Activated CD8-positive, alpha-beta memory T cell treated with anti-CD3 and anti-CD28 coated beads, Interleukin-2, amount 50 U/mL, for 1 hour (primary cell): Measurements from ENCODE around the gene GUSB.
A peak's percentile ranks its signal among the peaks of the same experiment; 100 is the strongest.
"Not testable (repeated sequence)": the region's sequence is repeated elsewhere in the genome, so short reads cannot be mapped to it uniquely, and the experiment has no call there.

Source experiments
- DNase-seq: peaks from one replicate; pipeline ENCODE4 v3.0.0-alpha.2; 2020; ENCODE audit errors: extremely low read depth

Gene GUSB

DNA sequence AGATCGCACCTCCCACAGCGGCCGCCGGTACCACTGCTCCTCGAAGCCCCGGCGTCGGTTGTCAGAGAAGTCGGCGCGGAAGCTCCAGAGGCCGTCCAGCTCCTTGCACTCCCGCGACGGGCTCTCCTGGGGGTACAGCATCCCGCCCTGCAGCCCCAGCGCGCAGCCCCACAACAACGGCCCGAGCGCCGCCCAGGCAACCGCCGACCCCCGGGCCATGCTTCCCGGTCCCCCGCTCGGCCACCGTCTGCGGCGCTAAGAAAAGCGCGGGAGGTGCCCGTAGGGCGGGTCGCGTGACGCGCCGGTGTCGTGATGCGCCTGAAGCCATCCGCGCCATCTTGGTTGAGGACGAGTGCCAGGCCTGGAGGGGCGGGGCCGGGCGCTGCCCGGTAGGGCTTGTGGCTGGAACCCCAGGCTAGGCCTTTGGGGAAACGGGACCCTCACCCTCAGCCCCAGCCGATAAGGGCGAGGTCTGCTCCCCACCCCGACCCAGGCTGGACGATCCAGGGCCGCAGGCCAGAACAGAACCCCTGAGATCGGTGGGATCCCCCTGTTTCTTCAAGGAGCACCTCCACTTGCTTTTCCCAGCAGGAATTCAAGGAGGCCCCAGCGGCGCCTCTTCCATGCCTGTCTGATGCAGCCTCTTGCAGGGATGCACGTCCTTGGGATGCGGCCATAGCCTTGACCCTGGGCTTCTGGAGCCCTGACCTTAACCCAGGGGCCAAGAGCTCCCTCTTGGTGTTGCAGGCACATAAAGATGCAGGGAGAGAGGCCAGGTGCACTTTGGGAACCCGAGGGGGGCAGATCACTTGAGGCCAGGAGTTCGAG lies at the start of gene GUSB:
Gene GUSB (minus strand): TSS at position 249 of the 828 bp plus-strand sequence. CDS start 30 bp downstream, at position 219.
- DNase-seq: peak; percentile 63

DNA sequence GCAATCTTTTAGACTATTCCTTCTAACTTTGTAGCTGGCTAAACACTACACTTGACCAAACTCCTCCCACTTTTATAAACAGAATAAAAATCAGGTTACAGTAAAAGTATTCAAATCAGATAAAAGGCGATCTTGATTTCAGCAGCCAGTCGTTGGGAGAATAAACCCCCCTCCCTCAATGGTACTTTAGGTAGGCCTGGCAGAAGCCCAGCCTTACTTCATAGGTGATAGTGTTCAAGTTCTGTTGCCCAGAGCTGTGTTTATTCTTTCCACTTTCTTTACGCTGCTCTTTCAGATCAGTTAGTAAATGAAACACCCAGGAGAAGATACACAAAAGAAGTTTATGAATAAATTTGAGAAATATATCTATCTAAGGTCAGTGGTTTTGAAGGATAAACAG lies 46.3 kb upstream of the GUSB start:
- DNase-seq: not testable (repeated sequence)

DNA sequence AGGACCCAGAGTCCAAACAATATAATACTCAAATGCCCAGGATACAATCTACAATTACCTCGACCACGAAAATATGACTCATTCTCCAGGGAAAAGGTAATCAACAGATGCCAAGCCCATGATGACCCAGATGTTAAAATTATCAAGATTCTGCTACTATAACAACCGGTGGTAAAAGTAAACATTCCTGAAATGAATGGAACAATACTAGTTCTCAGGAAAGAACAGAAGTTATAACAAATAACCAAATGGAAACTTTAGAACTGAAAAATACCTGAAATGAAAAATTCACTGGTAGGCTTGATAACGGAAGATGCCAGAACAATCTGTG lies 34.1 kb upstream of the GUSB start:
- DNase-seq: no peak

DNA sequence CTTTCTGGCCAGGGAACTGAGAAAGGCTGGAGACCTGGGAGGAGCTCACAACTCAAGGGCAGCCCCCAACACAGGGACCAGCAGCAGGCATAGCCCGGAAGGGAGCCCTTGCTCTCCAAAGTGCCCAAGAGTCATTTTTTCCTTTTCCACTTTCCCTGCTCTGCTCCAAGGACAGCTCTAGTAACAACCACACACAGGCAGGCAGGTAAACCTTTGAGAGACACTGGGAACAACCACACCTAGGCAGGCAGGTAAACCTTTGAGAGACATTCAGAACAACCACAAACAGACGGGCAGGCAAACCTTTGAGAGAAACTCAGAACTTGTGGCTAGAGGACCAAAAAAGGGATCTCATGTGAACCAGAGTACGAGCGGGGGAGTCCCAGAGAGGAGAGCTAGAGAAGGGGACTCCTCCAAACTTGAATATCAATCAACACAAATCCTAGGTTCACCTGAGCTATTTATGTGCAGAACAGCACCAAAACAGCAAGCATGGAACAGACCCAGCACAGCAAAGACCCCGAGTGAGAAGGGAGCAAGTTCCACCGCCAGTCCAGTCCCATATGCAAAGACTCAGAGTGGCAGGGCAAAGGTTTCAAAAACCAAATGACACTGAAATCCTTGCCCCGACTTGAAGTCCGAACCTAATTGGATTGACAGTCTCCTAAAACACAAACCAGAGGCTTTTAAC lies 33.6 kb upstream of the GUSB start:
- no peak for DNase-seq

DNA sequence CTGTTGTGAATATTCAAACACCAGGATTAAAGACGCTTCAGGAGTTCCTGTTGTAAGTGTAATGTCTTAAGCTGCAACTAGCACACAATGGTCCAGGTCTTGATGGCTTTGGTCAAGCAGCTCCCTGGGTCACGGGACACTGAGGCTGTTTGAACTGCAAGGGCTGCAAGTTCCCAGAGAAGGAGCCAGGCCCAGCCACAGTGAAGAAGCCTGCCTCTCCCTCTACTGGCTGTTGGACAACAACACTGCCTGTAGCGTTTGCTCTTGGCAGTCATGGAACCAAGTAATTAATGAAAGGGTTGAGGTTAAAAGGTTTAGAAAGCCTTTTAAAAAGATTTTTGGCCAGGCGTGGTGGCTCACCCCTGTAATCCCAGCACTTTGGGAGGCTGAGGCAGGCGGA lies 31.9 kb upstream of the GUSB start:
- no peak for DNase-seq

DNA sequence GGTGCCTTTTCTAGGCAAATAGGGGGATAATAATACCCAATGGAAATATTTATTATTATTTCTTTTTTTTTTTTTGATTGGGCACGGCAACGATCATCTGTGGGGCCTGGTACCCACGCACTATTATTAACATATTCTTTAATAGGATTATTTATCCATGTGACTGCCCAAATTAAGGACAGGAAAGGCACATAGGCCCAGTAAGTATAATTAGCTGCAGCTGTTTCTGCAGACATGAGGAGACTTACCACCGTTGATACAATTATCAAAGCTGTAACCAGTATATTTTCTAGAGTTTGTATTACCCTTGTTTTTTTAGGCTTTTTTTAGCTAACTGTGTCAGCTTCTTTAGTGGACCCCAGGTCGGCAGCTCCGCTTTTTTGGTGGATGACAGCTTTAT lies 25.2 kb upstream of the GUSB start:
- DNase-seq: no peak

DNA sequence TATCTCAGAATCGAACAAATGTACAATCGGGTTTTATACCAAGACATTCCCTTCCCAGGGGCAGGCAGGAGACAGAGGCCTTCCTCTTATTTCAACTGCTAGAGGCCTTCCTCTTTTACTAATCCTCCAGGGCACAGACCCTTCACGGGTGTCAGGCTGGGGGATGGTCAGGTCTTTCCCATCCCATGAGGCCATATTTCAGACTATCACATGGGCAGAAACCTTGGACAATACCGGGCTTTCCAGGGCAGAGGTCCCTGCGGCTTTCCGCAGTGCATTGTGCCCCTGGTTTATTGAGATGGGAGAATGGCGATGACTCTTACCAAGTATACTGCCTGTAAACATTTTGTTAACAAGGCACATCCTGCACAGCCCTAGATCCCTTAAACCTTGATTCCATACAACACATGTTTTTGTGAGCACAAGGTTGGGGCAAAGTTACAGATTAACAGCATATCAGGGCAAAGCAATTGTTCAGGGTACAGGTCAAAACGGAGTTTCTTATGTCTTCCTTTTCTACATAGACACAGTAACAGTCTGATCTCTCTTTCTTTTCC lies 23.2 kb upstream of the GUSB start:
- DNase-seq: not testable (repeated sequence)

DNA sequence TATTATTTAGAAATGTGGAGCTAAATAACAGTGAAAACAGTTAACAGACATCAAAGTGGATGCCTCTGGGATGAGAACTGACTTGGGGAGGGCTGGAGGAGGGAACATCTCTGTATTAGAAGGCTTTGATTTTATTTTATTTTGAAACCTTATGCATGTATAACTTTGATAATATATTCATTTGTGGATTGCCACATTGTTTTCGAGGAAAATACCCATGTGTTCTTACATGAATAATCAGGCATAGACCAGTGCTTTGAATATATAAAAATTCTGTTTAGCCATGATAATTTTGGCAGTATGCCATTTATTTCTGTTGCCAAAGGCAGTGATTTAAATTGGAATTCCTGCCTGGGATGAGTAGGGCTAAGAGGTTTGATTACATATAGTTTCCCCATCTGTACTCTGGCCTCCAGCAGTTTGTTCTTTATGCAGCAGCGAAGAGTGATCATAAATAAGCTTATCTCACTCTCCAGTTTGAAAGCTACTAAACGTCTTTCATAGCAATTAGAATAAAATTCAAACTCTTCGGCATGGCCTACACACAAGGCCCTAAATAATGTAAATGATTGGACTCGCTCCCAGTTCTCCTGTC lies 18.9 kb upstream of the GUSB start:
- not testable (repeated sequence) for DNase-seq

DNA sequence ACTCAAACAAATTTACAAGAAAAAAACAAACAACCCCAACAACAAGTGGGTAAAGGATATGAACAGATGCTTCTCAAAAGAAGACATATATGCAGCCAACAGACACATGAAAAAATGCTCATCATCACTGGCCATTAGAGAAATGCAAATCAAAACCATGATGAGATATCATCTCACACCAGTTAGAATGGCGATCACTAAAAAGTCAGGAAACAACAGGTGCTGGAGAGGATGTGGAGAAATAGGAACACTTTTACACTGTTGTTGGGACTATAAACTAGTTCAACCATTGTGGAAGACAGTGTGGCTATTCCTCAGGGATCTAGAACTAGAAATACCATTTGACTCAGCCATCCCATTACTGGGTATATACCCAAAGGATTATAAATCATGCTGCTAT lies 13.0 kb upstream of the GUSB start:
- DNase-seq: not testable (repeated sequence)

DNA sequence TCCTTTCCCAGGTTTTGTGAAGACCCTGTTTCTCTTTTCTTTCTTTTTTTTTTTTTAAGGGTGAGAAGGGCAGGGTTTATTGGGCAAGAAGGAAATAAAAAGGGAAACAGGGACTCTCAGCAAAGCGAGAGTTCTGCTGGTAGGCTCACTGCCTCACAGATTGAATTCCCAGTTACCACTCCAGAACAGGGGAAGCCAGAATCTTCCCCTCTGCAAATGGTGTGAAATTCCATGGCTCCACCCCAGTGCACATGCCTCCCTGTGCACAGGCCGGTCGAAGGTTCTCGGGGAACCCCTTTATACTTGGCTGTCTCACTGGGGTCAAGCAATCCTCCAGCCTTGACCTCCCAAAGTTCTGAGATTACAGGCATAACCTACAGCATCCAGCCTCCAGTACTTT lies 10.5 kb upstream of the GUSB start:
- no peak for DNase-seq

DNA sequence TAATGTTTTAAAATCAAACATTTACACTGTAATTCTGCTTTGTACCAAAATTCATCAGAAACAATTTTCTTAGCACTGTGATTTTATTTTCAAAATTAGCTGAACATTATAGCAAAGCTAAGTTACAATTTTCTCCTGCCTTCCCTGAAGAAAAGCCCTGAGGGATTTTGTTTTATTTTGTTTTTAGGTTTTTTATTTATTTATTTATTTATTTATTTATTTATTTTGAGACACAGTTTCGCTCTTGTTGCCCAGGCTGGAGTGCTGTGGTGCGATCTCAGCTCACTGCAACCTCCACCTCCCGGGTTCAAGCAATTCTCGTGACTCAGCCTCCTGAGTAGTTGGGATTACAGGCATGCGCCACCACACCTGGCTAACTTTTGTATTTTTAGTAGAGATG lies 9.8 kb upstream of the GUSB start:
- not testable (repeated sequence) for DNase-seq

DNA sequence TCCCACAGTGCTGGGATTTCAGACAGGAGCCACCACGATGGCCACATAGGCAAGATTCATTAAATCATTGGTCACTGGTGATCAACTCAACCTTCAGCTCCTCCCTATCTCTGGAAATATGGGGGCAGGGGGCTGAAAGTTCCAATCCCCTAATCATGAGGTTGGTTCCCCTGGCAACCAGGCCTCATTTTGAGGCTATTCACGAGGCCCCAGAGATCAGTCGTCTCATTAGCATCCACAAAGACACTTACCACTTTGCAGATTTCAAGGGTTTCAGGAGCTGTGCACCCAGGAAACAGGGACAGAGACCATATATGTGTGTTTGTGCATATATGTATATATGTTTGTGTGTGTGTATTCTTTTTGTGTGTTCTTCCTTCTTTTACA lies 7.7 kb upstream of the GUSB start:
- no peak for DNase-seq

DNA sequence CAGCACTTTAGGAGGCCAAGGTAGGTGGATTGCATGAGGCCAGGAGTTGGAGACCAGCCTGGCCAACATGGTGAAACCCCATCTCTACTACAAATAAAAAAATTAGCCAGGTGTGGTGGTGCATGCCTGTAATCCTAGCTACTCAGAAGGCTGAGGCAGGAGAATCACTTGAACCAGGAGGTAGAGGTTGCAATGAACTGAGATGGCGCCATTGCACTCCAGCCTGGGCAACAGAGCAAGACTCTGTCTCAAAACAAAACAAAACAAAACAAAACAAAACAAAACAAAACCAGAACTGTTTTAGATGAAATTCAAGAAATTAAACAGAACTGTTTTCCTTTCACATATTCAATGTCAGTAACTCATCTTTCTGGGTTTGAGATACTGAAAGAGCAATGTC lies 6.5 kb upstream of the GUSB start:
- not testable (repeated sequence) for DNase-seq

DNA sequence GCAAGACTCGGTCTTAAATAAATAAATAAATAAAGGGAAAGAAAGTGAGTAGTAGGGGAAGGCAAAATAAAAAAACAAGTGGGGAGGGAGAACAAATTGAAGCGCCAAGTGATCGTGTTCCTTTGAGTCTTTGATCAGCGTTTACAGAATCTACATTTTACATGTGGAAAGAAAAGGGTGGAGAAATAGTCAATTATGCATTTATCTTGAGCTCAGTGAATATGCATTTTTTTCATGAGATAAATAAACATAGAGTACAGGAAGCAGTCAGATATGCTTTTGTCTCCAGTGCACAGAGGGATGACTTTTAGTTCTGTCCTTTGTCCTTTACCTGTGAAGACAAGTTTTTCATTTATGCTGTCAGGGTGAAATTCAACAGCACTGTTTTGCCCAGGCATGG lies 6.1 kb upstream of the GUSB start:
- DNase-seq: no peak

DNA sequence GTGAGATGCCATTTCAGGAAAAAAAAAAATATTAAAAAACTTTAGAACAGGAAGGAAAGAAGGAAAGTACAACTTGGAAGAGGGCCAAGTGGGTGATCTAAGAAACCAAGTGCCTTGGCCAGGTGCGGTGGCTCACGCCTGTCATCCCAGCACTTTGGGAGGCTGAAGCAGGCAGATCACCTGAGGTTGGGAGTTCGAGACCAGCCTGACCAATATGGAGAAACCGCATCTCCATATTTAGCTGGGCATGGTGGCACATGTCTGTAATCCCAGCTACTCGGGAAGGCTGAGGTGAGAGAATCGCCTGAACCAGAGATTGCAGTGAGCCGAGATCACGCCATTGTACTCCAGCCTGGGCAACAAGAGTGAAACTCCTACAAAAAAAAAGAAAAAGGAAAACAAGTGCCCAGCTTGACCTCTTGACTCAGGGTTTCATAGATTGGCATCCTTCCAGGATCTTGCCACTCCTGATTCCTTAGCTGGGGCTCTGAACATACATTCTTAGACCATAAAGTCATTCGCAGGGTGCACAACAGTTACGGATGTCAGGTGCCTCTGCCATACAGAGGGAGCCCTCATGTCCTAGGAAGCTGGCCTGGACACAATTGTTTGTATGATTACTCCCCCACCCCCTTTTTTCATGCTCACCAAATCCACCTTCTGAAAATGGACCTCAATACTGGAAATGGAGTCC lies 2.1 kb upstream of the GUSB start:
- DNase-seq: no peak

DNA sequence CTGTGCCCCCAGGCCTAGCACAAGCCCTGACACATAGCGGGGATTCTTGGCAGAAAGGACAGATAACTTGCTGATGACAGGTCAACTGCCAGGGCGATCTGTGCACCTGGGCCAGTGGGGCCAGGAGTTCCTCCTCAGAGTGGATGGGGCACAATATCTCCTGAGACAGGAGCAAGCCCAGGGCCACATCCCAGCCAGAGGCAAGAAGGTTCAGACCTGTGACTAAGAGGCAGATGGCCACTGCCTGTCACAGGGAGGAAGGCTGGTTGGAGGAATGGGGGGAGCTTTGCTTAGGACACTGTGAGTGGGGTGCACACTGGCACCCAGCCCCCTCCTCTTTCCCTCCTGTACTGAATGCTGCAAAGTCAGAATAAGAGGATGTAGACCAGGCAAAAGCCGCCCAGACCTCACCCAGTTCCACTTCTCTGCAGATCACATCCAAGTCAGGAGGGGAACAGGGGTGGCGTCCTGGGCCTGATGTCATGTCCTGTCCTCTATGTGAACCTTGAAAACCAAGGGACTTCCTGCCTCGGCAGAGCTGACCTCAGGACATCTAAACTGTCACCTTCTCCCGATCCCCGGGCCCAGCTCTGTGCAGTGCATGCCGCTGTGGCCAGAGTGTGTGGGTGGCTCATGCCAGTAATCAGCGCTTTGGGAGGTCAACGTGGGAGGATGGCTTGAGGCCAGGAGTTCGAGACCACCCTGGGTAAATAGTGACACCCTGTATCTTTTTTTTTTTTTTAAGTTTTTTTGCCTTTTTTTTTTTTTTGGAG lies 1.3 kb downstream of the GUSB start:
- no peak for DNase-seq

DNA sequence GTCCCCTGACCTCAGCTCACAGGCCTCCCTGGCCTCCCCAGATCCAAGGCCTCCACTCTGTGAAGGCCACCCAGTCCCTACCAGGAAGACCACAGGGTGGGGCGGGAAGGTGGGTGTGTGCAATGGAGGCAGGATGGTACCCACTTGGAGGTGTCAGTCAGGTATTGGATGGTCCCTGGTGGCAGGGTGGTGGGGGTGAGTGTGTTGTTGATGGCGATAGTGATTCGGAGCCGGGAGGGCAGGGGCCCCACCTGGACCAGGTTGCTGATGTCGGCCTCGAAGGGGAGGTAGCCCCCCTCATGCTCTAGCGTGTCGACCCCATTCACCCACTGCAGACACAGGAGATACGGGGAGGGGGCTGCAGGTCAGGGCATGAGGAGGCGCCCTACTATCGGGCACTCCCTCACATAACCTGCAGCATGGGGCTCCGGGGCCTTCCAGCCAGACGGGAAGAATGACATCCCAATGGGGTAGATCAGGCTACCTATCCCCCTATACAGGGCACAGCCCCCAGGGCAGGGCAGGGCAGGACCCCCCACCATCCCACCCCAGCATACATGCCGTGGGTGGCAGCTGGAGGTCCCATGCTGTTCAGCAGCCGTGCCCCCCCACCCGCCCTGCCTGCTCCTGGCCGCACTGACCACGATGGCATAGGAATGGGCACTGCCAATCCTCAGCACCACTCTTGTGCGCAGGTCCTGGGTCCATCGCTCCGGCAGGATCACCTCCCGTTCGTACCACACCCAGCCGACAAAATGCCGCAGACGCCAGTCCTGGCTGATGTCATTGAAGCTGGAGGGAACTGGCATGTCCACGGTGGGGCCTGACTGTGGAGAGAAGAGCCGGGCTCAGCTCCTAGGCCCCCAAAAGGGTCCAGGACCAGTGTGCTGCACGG lies 2.2 kb downstream of the GUSB start:
- DNase-seq: no peak

DNA sequence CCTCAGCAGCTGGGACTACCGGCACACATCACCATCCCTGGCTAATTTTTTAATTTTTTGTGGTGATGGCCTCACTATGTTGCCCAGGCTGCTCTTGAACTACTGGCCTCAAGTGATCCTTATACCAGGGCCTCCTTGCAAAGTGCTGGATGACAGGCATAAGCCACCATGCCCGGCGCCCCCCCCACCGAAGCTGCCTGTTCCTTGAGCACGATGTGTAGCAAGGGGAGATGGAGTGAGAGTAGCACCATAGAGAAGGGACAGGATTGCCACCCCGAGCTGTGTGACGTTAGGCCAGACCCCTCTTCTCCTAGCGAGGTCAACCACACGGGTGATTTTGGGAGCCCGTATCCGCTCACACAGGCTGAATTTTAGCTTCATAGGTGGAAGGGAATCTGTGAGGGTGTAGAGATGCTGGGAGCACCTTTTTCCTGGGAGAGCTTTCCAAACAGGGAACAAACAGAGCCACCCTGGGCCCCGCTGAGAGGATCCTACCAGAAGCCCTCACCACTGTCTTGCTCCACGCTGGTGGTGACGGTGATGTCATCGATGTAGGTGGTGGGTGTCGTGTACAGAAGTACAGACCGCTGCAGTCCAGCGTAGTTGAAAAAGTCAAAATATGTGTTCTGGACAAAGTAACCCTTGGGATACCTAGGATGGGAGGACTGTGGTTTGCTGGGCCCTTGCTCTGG lies 3.0 kb downstream of the GUSB start:
- DNase-seq: no peak

DNA sequence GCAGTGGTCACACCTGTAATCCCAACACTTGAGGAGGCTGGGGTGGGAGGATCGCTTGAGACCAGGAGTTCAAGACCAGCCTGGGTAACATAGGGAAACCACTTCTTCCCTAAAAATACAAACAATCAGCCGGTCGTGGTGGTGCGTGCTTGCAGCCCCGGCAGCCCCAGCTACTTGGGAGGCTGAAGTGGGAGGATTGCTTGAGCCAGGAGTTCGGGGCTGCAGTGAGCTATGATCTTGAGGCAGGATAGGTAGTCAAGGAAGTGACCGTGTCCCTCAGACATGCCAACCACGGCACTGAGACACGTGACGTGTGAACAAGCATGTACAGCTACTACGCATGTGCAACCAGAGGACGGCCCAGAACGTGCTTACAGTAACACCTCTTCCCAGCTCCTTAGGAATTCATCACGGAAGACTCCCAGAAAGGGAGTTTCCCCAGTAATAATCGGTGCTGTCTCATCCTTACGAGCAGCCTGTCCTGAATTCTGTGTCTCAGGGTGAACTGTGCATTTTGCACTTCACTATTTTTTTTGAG lies 5.3 kb downstream of the GUSB start:
- DNase-seq: no peak
